ENCODE results near the gene JARID2. TPM values are rescaled to one million over a fixed set of nuclear protein-coding genes. Genes with fewer than 3 reads are reported as not detected.

The JARID2 gene
- total and polyA plus RNA-seq, 9 of the 15 experiments (the other 6 are each of a cell fraction or from before 2014, with no cell fraction given) = 5.0 to 29.0 (median 15.6) TPM

- no peak for FAIRE-seq
- in situ Hi-C loops (cut with MboI) = no loop called here
- ATAC-seq = no peak
These were observed 23.1 kb downstream of the JARID2 start for GRCh38 chr6:15269011-15269410.

GRCh38 chr6:15269619-15270018, 23.8 kb downstream of the JARID2 start:
- no peak overlapping the region for H2AFZ ChIP-seq (ENCODE audit: low read depth, low read length)
- H4K20me1 ChIP-seq (replicated peaks; ENCODE audit: control insufficient read depth, insufficient read depth, low read length) = peaks cover 55% of the 10 kb centered on the region
- H3K9ac ChIP-seq (ENCODE audit: insufficient read depth in 1 of 2, low read depth in 2 of 2, low read length in 2 of 2) = no peak overlapping the region
- intact Hi-C loops (cut with micrococcal nuclease) (no loop called here), in situ Hi-C loops (cut with MboI) (no loop called here)
- no TSS peak for BruUV-seq (replicated peaks)
- peaks cover 11% of the 10 kb centered on the region for H3K9me1 ChIP-seq (ENCODE audit: control insufficient read depth, insufficient read depth, low read length)
- no peak for ATAC-seq
- DNase-seq (ENCODE audit: extremely low read depth in 1 of 4, low spot score in 3 of 4) = no peak
- peaks cover 10% of the 10 kb centered on the region; the same call in 2 of the 3 replicates for H3K36me3 ChIP-seq (ENCODE audit: control insufficient read depth, insufficient read depth, low read length)
- H3K9me3 ChIP-seq (replicated peaks; ENCODE audit: control insufficient read depth, insufficient read depth, low read depth, low read length) = no peaks in the 10 kb centered on the region
- TF ChIP-seq, protein P1, sequence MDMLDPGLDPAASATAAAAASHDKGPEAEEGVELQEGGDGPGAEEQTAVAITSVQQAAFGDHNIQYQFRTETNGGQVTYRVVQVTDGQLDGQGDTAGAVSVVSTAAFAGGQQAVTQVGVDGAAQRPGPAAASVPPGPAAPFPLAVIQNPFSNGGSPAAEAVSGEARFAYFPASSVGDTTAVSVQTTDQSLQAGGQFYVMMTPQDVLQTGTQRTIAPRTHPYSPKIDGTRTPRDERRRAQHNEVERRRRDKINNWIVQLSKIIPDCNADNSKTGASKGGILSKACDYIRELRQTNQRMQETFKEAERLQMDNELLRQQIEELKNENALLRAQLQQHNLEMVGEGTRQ (CRISPR knock-in tag; IDR thresholded peaks at IDR 0.05) = no peak
- no peak for TF ChIP-seq ZKSCAN3 (CRISPR knock-in tag; IDR thresholded peaks at IDR 0.05)
- TF ChIP-seq, protein P2, sequence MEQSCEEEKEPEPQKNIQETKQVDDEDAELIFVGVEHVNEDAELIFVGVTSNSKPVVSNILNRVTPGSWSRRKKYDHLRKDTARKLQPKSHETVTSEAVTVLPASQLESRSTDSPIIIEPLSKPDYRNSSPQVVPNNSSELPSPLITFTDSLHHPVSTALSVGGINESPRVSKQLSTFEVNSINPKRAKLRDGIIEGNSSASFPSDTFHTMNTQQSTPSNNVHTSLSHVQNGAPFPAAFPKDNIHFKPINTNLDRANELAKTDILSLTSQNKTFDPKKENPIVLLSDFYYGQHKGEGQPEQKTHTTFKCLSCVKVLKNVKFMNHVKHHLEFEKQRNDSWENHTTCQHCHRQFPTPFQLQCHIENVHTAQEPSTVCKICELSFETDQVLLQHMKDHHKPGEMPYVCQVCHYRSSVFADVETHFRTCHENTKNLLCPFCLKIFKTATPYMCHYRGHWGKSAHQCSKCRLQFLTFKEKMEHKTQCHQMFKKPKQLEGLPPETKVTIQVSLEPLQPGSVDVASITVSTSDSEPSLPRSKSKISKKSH (CRISPR knock-in tag; IDR thresholded peaks at IDR 0.05) = no peak
- CTCF ChIA-PET (ENCODE audit: low intra/inter-chr PET ratio) = no interaction called here
- no peak overlapping the region for H3K4me2 ChIP-seq (ENCODE audit: insufficient read depth, low read length)
- peaks cover 96% of the 10 kb centered on the region for H3K79me2 ChIP-seq (ENCODE audit: control insufficient read depth, insufficient read depth, low read length)
- 63% methylated on average over 1 of the region's 1 CpG for WGBS (ENCODE audit: insufficient coverage, low coverage, missing lambda C conversion rate)
- no peak overlapping the region for H3K4me3 ChIP-seq
- no peak for FAIRE-seq
- no peak overlapping the region for H3K27ac ChIP-seq (ENCODE audit: extremely low read depth, low read depth, low read length)
- peaks cover 24 to 46% of the 10 kb centered on the region in 2 experiments for H3K4me1 ChIP-seq (replicated peaks in 1 of 2; ENCODE audit: control insufficient read depth in 2 of 2, insufficient read depth in 2 of 2, low read length in 2 of 2)
- POLR2A ChIA-PET = interaction anchor here (2.1 to 6.5 kb wide), 2 partner anchors 9 to 10 kb away, joined by 8 to 65 read pairs; no protein-coding TSS in a partner anchor
- H3K27me3 ChIP-seq (ENCODE audit: control insufficient read depth in 2 of 2, insufficient read depth in 2 of 2, low read length in 2 of 2) = no peaks in the 10 kb centered on the region

More at GRCh38 chr6:15269011-15269410, 23.1 kb downstream of the JARID2 start:
- peak overlapping the region; percentile 13; the same call in 1 of the 2 replicates for H3K4me2 ChIP-seq (ENCODE audit: insufficient read depth, low read length)
- peaks cover 11% of the 10 kb centered on the region for H3K9me1 ChIP-seq (ENCODE audit: control insufficient read depth, insufficient read depth, low read length)
- TF ChIP-seq SMARCA5 (IDR thresholded peaks at IDR 0.05) (no peak), ETV5 (CRISPR knock-in tag; IDR thresholded peaks at IDR 0.05; ENCODE audit: low read depth) (no peak), ZNF316 (IDR thresholded peaks at IDR 0.05) (0 out of 2 replicates have a peak, but pooled peaks have one; percentile 6), KLF1 (tag; IDR thresholded peaks at IDR 0.05) (no peak), ZKSCAN3 (CRISPR knock-in tag; IDR thresholded peaks at IDR 0.05) (no peak)
- BruUV-seq (replicated peaks) = no TSS peak
- no peak for DNase-seq (ENCODE audit: extremely low read depth in 1 of 4, low spot score in 3 of 4)
- H2AFZ ChIP-seq (ENCODE audit: low read depth, low read length) = no peak overlapping the region
- H3K36me3 ChIP-seq (ENCODE audit: control insufficient read depth, insufficient read depth, low read length) = peaks cover 6% of the 10 kb centered on the region; the same call in 2 of the 3 replicates
- ChIA-PET POLR2A (interaction anchor here (1.0 to 6.5 kb wide), 3 partner anchors 9 to 21 kb away, joined by 3 to 65 read pairs (median 8); no protein-coding TSS in a partner anchor), CTCF (ENCODE audit: low intra/inter-chr PET ratio) (no interaction called here)
- intact Hi-C loops (cut with micrococcal nuclease) = no loop called here
- H3K79me2 ChIP-seq (ENCODE audit: control insufficient read depth, insufficient read depth, low read length) = peaks cover 96% of the 10 kb centered on the region
- H3K9ac ChIP-seq (ENCODE audit: insufficient read depth in 1 of 2, low read depth in 2 of 2, low read length in 2 of 2) = peak overlapping the region in 1 of 2 experiments; percentile 29; a peak in 1 of 4 replicates
- H4K20me1 ChIP-seq (replicated peaks; ENCODE audit: control insufficient read depth, insufficient read depth, low read length) = peaks cover 53% of the 10 kb centered on the region
- no peak overlapping the region for H3K4me3 ChIP-seq
- no peak overlapping the region for H3K27ac ChIP-seq (ENCODE audit: extremely low read depth, low read depth, low read length)
- no peaks in the 10 kb centered on the region for H3K9me3 ChIP-seq (replicated peaks; ENCODE audit: control insufficient read depth, insufficient read depth, low read depth, low read length)
- H3K27me3 ChIP-seq (ENCODE audit: control insufficient read depth in 2 of 2, insufficient read depth in 2 of 2, low read length in 2 of 2) = no peaks in the 10 kb centered on the region
- H3K4me1 ChIP-seq (replicated peaks in 1 of 2; ENCODE audit: control insufficient read depth in 2 of 2, insufficient read depth in 2 of 2, low read length in 2 of 2) = peaks cover 30 to 51% of the 10 kb centered on the region in 2 experiments
- 68% methylated on average over 4 of the region's 4 CpGs for WGBS (ENCODE audit: insufficient coverage, low coverage, missing lambda C conversion rate)

All from K562 (cell line).